GM06990 (cell line): ENCODE data around the gene MRPL3.

Experiments used
- DNase-seq: peaks from one replicate; pipeline ENCODE4 v3.0.0-alpha.2; 2011; ENCODE audit not compliant: insufficient read length; ENCODE audit errors: extremely low read depth
- H3K27me3 ChIP-seq: replicated peaks from 2 replicates; pipeline ENCODE4 v1.6.0; 2011; ENCODE audit warnings: low read length; ENCODE audit not compliant: control insufficient read depth, insufficient read depth
- H3K36me3 ChIP-seq: 2 replicates; pipeline ENCODE4 v1.5.1; 2011; ENCODE audit warnings: low read length; ENCODE audit not compliant: control insufficient read depth, insufficient read depth
- H3K4me3 ChIP-seq: replicated peaks from 2 replicates; pipeline ENCODE4 v1.5.1; 2011; ENCODE audit warnings: low read depth, mild to moderate bottlenecking, control low read depth, low read length
- TF ChIP-seq, protein P1 (sequence below): IDR thresholded peaks from 2 replicates; pipeline ENCODE4 v1.5.1; 2011; ENCODE audit warnings: low read length, control low read depth, mild to moderate bottlenecking, inconsistent platforms; ENCODE audit not compliant: insufficient read depth, poor library complexity, severe bottlenecking

Gene MRPL3

DNA sequence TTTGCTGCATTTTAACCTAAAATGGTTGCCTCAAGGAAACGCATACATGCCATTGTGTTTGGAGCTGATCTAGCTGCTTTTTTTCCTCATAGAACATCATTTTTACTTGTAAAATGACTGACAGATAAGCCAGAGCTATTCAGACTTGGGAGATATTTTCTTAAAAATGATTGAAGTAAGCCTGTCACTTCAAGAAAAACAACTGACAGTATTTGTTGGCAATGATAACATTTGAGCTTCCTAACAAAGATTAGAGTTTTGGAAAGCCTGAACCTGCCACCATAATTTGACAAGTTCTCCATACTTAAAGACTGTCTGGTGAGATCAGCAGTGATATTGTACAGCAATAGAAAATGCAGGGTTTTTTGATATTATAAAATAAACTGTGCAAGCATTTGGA, 27.6 kb upstream of the MRPL3 start:
- Histone ChIP-seq H3K4me3 (no peak overlapping the region), H3K36me3 (no peaks in the 10 kb centered on the region), H3K27me3 (no peaks in the 10 kb centered on the region)
- DNase-seq, result no peak
- TF ChIP-seq, protein P1, sequence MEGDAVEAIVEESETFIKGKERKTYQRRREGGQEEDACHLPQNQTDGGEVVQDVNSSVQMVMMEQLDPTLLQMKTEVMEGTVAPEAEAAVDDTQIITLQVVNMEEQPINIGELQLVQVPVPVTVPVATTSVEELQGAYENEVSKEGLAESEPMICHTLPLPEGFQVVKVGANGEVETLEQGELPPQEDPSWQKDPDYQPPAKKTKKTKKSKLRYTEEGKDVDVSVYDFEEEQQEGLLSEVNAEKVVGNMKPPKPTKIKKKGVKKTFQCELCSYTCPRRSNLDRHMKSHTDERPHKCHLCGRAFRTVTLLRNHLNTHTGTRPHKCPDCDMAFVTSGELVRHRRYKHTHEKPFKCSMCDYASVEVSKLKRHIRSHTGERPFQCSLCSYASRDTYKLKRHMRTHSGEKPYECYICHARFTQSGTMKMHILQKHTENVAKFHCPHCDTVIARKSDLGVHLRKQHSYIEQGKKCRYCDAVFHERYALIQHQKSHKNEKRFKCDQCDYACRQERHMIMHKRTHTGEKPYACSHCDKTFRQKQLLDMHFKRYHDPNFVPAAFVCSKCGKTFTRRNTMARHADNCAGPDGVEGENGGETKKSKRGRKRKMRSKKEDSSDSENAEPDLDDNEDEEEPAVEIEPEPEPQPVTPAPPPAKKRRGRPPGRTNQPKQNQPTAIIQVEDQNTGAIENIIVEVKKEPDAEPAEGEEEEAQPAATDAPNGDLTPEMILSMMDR, result no peak

DNA sequence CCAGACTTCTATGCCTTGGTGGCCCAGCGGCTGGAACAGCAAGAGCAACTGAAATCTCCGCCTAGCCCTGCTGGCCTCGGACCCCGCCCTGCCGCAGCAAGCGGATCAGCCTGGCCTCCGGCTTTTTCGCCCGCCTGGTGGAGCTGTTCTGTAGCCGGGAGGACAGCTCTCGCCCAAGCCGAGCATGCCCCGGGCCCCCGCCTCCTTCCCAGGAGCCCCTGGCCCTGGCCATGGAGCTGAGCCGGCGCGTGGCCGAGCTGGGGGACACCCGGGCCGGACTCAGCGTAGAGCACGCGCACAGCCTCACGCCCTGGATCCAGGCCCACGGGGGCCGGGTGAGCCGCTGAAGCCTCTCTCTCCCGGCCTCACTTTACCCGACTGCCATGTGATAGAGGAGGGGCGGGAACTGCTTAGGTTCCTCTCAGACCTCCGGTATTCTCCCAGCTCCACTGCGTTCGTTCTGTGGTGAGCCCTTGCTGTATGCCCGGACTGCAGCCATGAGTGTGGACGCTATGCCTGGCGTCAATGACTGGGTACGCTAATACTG, 24.1 kb upstream of the MRPL3 start:
- Histone ChIP-seq H3K4me3 (no peak overlapping the region), H3K27me3 (no peaks in the 10 kb centered on the region), H3K36me3 (no peaks in the 10 kb centered on the region)
- TF ChIP-seq, protein P1, result no peak
- DNase-seq, result peak; percentile 26

DNA sequence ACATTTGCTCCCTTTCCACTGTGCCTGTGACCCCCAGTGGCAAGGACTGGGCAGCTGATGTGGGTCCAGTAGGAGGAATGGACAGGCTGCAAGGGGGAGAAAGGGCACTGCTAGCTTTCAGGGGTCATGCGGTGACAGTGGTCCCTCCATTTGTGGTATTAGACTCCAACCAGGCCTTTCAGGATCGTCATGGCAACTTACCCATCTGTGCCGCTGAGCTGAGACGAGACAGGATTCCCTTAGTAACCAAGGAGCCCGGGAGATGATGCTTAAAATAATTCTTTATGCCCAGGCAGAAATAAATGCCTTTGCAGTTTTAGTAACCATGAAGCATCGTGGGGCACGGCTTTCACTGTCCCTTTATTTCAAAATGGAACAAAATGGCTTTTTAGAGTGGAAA, 15.9 kb upstream of the MRPL3 start:
- H3K4me3 ChIP-seq, result no peak overlapping the region
- H3K36me3 ChIP-seq, result no peaks in the 10 kb centered on the region
- no peaks in the 10 kb centered on the region; the same call in 1 of the 2 replicates for H3K27me3 ChIP-seq
- DNase-seq, result no peak
- TF ChIP-seq, protein P1, result no peak

DNA sequence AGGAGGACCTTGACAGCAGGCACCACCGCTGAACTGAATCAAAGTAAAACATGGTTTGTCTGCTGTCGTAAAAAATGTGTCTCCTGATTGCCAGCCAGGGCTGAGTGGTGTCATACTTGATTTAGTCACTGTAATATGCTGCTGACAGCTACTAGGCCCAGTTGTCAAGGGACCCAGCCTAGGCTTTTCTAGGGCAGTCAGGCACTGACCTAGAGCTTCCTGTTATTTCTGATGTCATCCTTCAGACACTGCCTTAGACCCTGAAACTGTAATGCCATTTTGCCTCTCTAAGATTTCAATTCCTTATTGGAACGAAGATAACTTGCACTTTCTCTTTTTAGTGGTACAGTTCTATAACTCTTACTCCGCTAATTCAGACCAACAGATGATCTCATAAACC, 2.6 kb upstream of the MRPL3 start:
- H3K27me3 ChIP-seq, result no peaks in the 10 kb centered on the region
- no peak for DNase-seq
- H3K4me3 ChIP-seq, result no peak overlapping the region
- TF ChIP-seq, protein P1, result no peak
- no peaks in the 10 kb centered on the region for H3K36me3 ChIP-seq

DNA sequence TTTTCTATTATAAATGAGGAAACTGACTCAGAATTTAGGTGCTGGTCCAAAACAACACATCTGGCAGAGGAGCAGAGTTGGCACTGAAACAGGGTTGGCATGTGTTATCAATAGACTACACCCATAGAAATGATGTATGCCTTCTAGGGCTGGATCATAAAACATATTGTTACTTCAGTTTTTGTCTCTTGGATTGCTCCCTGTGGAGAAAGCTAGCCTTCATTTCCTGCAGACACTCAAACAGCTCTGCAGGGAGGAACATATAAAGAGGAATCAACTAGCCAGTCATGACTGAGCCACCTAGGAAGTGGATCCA, 507 bp upstream of the MRPL3 start:
- Histone ChIP-seq H3K27me3 (no peaks in the 10 kb centered on the region), H3K4me3 (peak overlapping the region; percentile 98), H3K36me3 (no peaks in the 10 kb centered on the region; the same call in 1 of the 2 replicates)
- TF ChIP-seq, protein P1, result no peak
- no peak for DNase-seq

DNA sequence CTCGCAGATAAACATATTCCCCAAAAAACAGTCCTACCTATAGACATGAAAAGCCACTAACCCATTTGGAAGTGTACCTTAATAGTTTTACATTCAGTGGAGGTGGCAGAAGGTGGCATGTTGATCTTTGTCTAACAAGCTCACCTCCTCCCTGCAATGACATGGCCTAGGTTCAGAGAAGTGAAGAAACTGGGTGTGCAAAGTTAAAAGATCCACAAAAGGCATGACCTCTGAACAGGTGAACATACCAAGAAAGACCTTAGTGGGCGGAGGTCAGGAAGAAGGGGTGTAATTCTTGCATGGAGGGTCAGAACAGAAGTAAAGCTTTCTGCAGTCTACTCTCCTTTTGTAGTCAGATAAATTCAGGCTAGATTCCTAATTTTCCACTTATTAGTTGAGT, 822 bp downstream of the MRPL3 start:
- TF ChIP-seq, protein P1, result no peak
- DNase-seq, result peak; percentile 2

More for the DNA sequence above, 822 bp downstream of the MRPL3 start:
- Histone ChIP-seq H3K4me3 (peak overlapping the region; percentile 98), H3K36me3 (peaks cover 1% of the 10 kb centered on the region), H3K27me3 (no peaks in the 10 kb centered on the region)
